KOPT-K1 (cell line): ENCODE measurements around the gene PDE12.

Source experiments
- H3K27ac ChIP-seq: fragments of 200-600 bp; sonication (generic); 2 replicates; pipeline ENCODE4 v1.5.1; 2016; ENCODE audit warnings: antibody characterized with exemption, mild to moderate bottlenecking, low read depth, low read length; ENCODE audit not compliant: poor library complexity, severe bottlenecking
- H3K36me3 ChIP-seq: fragments of 200-600 bp; sonication (generic); 2 replicates; pipeline ENCODE4 v1.5.1; 2017; ENCODE audit warnings: antibody characterized with exemption, mild to moderate bottlenecking, low read length, moderate library complexity; ENCODE audit not compliant: insufficient read depth
- H3K9me3 ChIP-seq: fragments of 200-600 bp; sonication (generic); 2 replicates; pipeline ENCODE4 v1.5.1; 2017; ENCODE audit warnings: antibody characterized with exemption, low read length, mild to moderate bottlenecking; ENCODE audit not compliant: insufficient read depth, poor library complexity, severe bottlenecking

PDE12 gene, protein sequence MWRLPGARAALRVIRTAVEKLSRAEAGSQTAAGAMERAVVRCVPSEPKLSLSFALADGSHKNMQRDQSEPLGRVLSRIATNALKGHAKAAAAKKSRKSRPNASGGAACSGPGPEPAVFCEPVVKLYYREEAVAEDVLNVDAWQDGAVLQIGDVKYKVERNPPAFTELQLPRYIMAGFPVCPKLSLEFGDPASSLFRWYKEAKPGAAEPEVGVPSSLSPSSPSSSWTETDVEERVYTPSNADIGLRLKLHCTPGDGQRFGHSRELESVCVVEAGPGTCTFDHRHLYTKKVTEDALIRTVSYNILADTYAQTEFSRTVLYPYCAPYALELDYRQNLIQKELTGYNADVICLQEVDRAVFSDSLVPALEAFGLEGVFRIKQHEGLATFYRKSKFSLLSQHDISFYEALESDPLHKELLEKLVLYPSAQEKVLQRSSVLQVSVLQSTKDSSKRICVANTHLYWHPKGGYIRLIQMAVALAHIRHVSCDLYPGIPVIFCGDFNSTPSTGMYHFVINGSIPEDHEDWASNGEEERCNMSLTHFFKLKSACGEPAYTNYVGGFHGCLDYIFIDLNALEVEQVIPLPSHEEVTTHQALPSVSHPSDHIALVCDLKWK

DNA sequence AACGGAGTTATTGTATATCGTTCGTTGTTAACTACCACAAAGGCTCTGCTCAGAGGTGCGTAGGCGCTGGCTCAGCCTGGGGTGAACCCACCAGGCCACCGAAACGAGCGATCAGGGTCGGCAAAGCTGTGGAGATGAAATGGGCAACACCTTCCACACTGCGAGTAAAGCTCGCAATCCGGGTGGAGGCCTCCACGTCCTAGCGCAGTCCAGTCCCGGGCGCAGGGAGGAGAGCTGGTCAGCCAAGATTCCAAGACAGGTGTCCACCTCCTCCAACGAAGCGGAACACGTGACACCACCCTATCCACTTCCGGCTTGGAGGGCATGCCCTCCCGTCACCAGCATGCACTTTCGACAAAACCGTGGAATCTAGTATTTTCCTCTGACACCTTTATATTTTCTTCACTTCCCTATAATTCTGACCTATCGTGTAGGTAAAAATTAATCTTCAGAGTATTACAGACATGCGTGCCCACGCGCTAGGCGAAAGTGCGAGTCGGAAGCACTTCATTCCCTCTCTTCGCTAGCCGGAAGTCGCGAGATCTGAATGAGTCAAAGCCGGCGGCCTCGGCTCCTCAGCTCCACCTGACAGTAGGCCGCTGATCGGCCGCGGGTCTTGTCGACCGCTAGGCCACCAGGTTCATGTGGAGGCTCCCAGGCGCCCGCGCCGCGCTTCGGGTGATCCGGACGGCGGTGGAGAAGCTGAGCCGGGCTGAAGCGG lies at the start of gene PDE12:
Gene PDE12, plus strand, starts transcription at position 537 of the 721 bp plus-strand sequence. Its CDS starts 106 bp downstream, at position 643.
- Histone ChIP-seq H3K9me3 (no peaks in the 10 kb centered on the region), H3K36me3 (peaks cover 35% of the 10 kb centered on the region), H3K27ac (peak within 1 kb of the TSS; percentile 87)

DNA sequence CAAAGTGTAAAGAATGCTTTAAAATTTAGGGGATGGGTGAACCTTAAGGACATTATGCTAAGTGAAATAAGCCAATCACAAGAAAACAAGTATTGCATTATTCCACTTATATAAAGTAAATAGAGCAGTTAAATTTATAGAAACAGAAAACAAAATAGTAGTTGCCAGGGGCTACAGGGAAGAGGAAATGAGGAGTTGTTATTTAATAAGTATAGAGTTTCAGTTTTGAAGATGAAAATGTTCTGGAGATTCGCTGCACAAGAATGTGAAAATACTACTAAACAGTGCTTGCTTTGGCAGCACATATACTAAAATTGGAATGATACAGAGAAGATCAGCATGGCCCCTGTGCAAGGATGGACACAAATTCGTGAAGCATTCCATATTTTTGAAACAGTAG lies 43.9 kb upstream of the PDE12 start:
- Histone ChIP-seq H3K27ac (no peak overlapping the region), H3K36me3 (no peaks in the 10 kb centered on the region), H3K9me3 (no peaks in the 10 kb centered on the region)

DNA sequence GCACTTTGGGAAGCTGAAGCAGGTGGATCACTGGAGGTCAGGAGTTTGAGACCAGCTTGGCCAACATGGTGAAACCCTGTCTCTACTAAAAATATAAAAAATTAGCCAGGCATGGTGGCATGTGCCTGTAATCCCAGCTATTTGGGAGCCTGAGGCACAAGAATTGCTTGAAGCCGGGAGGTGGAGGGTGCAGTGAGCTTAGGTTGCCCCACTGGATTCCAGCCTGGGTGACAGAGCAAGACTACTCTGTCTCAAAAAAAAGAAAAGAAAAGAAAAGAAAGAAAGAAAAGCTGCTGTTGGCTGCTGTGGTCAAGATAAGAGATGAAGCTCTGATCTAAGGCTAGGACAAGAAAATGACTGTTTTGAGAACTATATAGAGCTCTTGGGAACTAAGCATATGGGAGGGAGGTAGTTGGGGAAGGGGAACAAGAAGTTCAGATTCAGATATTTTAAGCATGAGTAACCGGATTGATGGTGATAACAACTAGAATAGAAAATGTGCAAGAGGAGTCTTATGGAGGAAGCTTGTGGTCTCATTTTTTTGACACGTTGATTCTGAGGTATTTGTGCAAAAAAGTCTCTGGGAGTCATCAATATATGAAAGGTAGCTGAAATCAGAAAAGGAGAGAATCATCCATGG lies 37.7 kb upstream of the PDE12 start:
- H3K9me3 ChIP-seq, result no peaks in the 10 kb centered on the region
- no peak overlapping the region for H3K27ac ChIP-seq
- H3K36me3 ChIP-seq, result no peaks in the 10 kb centered on the region

DNA sequence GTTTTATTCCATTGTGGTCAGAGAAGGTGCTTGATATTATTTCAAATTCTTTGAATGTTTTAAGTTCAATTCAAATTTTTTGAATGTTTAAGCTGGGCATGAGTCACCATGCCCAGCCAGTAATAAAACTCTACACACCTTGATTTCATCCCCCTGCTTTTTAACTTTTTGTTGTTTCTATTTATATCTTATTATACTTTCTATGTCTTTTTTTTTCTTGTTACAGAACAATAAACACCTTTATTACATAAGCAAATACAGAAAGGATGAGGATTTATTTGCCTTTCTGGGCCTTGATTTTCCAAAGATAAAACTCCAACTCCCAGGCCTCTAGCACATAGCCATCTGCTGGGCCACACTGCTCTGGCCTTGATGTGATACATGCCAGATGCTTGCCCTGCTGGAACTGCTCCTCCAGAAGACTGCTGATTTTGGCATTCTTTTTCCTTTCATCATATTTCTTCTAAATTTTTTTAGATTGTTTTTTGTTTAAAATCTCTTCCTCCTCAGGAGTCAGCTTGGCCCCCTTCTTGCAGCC lies 25.9 kb upstream of the PDE12 start:
- no peak overlapping the region for H3K27ac ChIP-seq

DNA sequence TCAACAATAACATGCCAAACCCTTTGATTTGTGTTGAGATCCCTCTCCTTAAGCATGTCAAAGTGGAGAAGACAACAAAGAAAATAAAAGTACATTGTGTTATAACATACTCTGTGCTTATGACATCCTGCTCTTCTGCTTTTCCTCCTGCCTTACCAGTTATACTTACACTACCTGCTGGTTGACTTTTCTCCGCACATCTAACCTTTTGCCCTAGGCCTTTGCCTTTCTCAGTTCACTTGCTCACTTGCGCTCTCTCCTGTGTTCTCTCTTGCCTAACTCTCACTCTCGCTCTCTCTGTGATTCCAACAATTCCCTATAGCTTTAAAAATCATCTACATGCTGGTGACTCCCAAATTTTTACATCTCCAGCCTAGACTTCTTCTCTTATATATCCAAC lies 17.6 kb upstream of the PDE12 start:
- Histone ChIP-seq H3K9me3 (no peaks in the 10 kb centered on the region), H3K27ac (no peak overlapping the region), H3K36me3 (no peaks in the 10 kb centered on the region)

More for the DNA sequence above, 25.9 kb upstream of the PDE12 start:
- Histone ChIP-seq H3K36me3 (no peaks in the 10 kb centered on the region), H3K9me3 (no peaks in the 10 kb centered on the region)

DNA sequence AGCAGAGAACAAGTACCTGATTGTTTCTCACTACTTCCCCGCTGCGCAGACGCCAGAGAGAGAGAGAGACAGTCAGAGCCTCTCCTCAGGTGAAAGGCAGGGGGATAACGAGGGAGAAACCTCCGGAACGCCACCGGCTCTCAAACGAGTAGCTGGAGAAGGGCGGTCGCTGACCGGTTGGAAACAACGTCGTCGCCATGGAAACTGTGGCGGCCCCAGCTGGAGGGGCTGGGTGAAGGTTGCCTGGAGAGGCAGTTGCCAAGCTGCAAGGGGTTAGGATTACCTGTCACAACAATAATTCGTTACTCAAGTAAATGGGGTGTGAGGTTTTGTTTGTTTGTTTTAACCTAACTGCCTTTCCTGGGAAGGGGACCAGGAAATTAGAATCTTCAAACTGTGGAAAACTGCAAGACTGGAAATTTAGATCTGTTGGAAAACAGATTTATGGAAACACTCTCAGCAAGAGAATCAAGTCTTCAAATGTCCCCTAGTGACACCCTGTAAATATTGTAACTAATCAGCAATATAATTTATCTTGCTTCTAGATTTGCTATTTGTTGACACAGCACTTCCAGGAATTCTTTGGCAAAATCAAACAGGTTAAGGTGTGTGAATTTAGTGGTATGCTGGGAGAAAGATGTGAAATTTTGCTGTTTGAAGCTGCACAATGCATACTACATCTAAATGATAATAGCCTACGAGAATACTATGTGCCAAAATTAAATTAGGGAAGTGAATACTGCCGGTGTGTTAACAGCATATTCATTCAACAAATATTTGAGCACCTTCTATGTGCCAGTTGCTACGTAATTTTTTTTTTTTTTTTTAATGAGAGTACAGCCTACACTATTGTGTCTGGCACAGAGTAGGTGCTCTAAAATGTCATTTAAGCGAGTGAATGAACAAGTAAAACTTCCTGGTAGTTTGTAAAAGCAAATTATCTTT lies 11.6 kb upstream of the PDE12 start, which contains the start of gene DNAH12:
Gene DNAH12, minus strand, starts transcription at position 164 of the 945 bp plus-strand sequence. CDS start 1,474 bp downstream, outside the sequence.
- no peaks in the 10 kb centered on the region for H3K9me3 ChIP-seq
- no peak within 1 kb of the TSS for H3K27ac ChIP-seq
- no peaks in the 10 kb centered on the region for H3K36me3 ChIP-seq

DNA sequence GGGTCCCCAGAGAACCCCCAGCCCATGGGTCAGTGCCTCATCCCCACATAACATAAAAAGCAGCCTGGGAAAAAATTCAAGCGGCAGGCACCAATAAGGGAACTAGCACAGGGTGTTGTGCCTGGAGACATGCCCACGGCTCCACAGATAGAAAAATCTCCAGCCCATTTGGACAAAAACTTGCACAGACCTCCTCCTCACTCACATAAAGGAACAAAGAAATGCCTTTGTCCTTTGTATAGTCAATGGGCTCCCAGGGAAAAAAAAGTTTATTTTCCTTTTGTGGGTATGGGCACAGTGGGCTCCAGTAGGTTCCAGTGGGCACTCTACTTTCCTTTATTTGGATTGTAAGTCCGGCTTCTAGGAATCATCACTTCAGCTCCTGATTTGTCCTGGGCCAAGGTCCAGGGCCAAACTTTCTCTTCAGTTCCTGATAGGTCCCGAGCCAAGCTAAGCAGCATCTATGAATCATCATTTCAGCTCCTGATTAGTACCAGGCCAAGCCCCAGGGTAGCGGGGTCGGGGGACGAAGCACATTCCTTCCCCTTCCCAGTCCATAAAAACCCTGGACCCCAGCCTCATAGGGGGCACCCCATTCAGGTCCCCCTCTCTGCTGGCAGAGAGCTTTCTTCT lies 10.3 kb upstream of the PDE12 start:
- no peaks in the 10 kb centered on the region for H3K36me3 ChIP-seq
- no peak overlapping the region for H3K27ac ChIP-seq
- H3K9me3 ChIP-seq, result no peaks in the 10 kb centered on the region

DNA sequence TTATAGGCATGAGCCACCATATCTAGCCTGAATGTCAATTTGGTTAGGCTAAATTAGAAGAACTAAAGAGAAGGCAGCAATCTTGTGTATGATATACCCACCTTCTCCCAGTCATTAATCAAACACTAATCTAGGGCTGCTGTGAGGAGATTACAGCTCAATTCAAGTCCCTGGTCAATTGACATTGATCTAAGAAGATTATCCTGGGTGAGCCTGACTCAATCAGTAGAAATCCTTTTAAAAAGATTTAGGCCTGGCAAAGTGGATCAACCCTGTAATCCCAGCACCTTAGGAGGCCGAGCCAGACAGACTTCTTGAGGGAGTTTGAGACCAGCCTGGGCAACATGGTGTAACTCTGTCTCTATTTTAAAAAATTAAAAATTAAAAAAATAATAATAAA lies 9.5 kb upstream of the PDE12 start:
- Histone ChIP-seq H3K27ac (no peak overlapping the region), H3K36me3 (no peaks in the 10 kb centered on the region), H3K9me3 (no peaks in the 10 kb centered on the region)

DNA sequence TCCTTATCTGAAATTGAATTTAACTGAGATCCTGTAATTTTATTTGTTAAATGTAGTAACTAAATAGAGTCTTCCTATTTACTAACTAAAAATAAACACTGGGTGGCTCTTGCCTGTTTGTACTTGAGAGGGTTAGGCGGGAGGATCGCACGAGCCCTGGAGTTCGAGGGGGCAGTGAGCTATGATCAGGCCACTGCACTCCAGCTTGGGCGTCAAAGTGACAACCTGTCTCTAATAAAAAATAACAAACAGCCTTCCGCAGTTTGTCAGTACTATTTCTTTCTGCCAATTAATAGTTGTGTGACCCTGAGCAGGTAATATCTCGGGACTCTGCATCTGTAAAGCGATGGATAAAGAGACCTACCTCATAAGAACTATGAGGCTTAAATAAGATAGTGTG lies 768 bp upstream of the PDE12 start:
- peaks cover 29% of the 10 kb centered on the region for H3K36me3 ChIP-seq

DNA sequence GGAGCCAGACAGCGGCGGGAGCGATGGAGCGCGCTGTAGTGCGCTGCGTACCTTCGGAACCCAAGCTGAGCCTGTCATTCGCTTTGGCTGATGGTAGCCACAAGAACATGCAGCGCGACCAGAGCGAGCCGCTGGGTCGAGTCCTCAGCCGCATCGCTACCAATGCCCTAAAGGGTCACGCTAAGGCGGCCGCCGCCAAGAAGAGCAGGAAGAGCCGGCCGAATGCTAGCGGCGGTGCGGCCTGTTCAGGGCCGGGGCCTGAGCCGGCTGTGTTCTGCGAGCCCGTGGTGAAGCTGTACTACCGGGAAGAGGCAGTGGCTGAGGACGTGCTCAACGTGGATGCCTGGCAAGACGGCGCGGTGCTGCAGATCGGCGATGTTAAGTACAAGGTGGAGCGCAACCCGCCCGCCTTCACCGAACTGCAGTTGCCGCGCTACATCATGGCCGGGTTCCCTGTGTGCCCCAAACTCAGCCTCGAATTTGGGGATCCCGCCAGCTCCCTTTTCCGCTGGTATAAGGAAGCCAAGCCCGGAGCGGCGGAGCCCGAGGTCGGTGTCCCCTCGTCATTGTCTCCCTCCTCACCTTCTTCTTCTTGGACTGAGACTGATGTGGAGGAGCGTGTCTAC lies 498 bp downstream of the PDE12 start:
- H3K9me3 ChIP-seq, result no peaks in the 10 kb centered on the region
- H3K27ac ChIP-seq, result peak overlapping the region; percentile 87
- peaks cover 42% of the 10 kb centered on the region for H3K36me3 ChIP-seq

More for the DNA sequence above, 768 bp upstream of the PDE12 start:
- peak overlapping the region; percentile 87 for H3K27ac ChIP-seq
- H3K9me3 ChIP-seq, result no peaks in the 10 kb centered on the region

DNA sequence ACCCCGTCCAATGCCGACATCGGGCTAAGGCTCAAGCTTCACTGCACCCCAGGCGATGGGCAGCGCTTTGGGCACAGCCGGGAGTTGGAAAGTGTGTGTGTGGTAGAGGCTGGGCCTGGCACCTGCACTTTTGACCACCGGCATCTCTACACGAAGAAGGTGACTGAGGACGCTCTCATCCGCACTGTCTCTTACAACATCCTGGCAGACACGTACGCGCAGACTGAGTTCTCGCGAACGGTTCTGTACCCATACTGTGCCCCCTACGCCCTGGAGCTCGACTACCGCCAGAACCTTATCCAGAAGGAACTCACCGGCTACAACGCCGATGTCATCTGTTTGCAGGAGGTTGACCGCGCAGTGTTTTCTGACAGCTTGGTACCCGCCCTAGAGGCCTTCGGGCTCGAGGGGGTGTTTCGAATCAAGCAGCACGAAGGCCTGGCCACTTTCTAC lies 1.0 kb downstream of the PDE12 start:
- Histone ChIP-seq H3K27ac (peak overlapping the region; percentile 87), H3K36me3 (peaks cover 47% of the 10 kb centered on the region), H3K9me3 (no peaks in the 10 kb centered on the region)

DNA sequence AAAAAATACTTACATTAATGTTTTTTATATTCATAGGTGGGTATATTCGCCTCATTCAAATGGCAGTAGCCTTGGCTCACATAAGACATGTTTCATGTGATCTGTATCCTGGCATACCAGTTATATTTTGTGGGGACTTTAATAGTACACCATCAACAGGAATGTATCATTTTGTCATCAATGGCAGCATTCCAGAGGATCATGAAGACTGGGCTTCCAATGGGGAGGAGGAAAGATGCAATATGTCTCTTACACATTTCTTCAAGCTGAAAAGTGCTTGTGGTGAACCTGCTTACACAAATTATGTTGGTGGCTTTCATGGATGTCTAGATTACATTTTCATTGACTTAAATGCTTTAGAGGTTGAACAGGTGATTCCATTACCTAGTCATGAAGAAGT lies 3.5 kb downstream of the PDE12 start:
- H3K27ac ChIP-seq, result no peak overlapping the region
- H3K36me3 ChIP-seq, result peaks cover 70% of the 10 kb centered on the region
- no peaks in the 10 kb centered on the region for H3K9me3 ChIP-seq

DNA sequence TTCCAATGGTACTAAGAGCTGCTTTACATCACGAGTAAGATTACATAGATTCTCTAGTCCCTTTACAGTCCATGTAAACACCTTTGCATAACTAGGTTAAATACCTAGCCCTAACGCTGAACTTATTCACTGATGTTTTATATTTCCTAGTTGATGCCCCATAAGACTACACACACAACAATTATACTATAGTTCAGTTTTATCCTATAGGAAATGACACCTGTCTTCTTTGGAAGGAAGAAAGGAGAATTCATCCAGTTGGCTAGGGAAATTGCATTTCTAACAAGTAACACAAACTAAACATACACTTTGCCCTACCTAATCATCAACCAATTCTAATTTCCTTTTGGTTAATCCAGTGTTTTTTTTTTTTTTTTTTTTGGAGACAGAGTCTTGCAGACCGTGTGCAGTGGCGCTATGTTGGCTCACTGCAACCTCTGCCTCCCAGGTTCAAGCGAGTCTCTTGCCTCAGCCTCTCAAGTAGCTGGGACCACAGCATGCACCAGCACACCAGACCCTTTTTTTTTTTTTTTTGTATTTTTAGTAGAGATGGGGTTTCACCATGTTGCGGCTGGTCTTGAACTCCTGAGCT lies 13.9 kb downstream of the PDE12 start:
- Histone ChIP-seq H3K27ac (no peak overlapping the region), H3K36me3 (peaks cover 100% of the 10 kb centered on the region), H3K9me3 (no peaks in the 10 kb centered on the region)
